Choroid plexus epithelial cell (primary cell): Measurements from ENCODE around the gene SRPX2.
A peak's percentile ranks its signal among the peaks of the same experiment; 100 is the strongest.

Experiments
- DNase-seq: peaks from one replicate; pipeline ENCODE4 v3.0.0-alpha.2; 2010; ENCODE audit warnings: low read depth
- H3K4me3 ChIP-seq: 2 replicates; pipeline ENCODE4 v1.5.1; 2011; ENCODE audit warnings: low read depth, mild to moderate bottlenecking, control low read depth, low read length, moderate library complexity
- TF ChIP-seq, protein P1 (sequence below): conservative IDR thresholded peaks from 2 replicates; pipeline ENCODE4 v1.5.1; 2011; ENCODE audit warnings: low read depth, mild to moderate bottlenecking, control low read depth, inconsistent platforms, low read length, moderate library complexity

Gene SRPX2

DNA sequence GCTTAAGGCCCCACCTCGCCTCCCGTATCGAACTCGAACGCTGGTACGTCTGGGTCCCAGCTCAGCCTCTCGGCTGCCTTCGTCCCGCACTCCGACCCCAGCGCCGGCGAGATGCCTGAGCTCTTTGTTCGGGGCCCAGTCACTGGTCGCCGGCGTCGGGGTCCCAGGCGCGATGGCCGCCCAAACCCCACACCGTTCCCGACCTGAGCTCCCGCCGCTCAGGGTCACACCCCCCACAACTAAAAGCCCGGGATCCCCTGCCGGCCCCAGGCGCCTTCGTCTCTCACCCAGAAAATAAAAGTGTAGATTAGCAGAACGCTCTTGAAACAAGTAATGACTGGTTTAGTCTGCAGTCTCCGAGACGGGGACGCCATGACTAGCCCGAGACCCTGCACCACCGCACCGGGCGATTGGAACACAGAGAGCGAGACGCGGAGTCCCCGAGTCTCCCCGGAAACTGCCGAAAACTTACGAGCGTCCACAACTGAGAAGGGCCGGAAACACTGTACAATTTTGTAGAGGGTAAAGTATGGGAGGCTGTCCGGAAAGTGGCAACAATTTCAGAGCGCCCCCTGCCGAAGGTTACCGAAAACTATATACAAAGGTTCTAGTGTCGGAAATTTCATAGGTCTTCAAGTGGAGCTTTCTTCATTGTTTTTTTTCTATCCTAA, 7.5 kb upstream of the SRPX2 start, which contains the start of gene TSPAN6:
TSPAN6 (minus strand) TSS at position 486 of the 671 bp plus-strand sequence; CDS start at position 374, 112 bp downstream.
- TF ChIP-seq, protein P1, sequence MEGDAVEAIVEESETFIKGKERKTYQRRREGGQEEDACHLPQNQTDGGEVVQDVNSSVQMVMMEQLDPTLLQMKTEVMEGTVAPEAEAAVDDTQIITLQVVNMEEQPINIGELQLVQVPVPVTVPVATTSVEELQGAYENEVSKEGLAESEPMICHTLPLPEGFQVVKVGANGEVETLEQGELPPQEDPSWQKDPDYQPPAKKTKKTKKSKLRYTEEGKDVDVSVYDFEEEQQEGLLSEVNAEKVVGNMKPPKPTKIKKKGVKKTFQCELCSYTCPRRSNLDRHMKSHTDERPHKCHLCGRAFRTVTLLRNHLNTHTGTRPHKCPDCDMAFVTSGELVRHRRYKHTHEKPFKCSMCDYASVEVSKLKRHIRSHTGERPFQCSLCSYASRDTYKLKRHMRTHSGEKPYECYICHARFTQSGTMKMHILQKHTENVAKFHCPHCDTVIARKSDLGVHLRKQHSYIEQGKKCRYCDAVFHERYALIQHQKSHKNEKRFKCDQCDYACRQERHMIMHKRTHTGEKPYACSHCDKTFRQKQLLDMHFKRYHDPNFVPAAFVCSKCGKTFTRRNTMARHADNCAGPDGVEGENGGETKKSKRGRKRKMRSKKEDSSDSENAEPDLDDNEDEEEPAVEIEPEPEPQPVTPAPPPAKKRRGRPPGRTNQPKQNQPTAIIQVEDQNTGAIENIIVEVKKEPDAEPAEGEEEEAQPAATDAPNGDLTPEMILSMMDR, result peak; percentile 68
- H3K4me3 ChIP-seq, result peak within 1 kb of the TSS; percentile 70
- peak; percentile 92 for DNase-seq

DNA sequence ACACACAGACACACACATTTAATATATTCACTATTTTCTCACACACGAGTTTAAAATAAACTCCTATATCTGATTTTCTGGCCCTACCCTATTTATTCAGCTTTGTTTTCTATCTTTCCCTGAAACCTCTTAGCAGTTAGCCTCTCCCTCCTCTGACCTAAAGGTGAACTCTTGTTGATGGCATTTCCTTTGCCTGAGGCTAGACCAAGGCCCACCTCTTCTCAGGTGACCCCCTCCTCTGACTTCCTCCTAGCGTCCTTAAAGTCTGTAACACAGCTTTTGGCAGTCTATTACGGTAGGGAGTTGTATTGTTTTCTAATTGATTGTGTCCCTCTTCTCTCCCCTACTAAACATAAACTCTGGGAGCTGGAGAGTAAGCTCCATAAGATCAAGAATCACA, 1.7 kb upstream of the SRPX2 start:
- no peak for DNase-seq
- H3K4me3 ChIP-seq, result no peak overlapping the region
- TF ChIP-seq, protein P1, result no peak

DNA sequence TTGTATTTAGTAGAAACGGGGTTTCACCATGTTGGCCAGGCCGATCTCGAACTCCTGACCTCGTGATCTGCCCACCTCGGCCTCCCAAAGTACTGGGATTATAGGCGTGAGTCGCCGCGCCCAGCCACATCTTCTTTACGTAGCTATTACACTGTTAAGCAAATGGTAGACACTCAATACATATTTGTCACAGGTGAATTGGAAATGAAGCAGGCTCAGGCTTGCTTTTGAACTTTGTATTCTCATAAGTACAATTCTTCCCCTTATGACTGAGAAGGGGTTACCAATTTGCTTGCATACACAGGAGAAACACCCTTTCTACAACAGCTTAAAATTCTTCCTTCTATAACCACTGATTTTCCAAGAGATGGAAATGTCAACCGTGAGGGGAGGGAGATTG, 787 bp upstream of the SRPX2 start:
- no peak overlapping the region for H3K4me3 ChIP-seq
- DNase-seq, result no peak

DNA sequence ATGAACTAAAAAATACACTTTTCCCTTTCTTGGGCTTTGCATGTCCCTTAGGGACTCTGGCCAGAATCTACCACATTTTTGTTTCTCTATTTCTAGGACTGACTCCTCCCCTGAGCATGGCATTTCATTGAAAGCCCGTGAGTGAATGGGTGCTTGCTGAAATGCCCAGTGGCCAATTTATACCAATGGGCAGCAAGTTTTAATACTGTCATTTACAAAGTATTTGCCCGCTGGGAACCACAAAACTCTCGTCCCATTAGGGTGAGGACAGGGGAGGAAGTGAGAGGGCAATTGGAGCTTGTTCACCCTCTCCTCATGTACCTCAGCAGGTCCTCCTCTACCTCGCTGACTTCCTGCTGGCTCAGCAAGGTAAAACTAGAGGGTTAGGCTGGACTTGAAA, 1.1 kb downstream of the SRPX2 start:
- no peak for DNase-seq
- H3K4me3 ChIP-seq, result peak overlapping the region; percentile 65
- TF ChIP-seq, protein P1, result no peak

More for the DNA sequence above, 787 bp upstream of the SRPX2 start:
- TF ChIP-seq, protein P1, result no peak

DNA sequence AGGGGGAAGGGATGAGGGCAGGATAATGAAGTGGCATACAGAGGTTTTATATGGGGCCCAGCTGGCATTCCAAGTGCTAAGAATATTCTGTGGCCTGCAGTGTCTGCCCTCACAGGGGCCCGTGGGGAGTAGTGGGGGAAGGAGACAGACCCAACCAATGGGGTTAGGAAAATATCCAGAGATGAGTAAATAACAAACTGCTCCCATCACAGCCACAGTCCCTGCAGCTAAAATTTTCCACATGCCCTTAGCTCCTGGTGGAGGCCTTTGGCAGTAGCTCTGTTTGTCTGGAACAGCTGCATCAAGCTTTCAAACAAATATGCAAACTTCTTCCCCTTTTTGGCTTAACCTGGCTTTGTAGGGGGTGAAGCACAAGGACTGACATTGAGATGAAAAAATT, 3.1 kb downstream of the SRPX2 start:
- TF ChIP-seq, protein P1, result peak; percentile 47
- H3K4me3 ChIP-seq, result no peak overlapping the region

DNA sequence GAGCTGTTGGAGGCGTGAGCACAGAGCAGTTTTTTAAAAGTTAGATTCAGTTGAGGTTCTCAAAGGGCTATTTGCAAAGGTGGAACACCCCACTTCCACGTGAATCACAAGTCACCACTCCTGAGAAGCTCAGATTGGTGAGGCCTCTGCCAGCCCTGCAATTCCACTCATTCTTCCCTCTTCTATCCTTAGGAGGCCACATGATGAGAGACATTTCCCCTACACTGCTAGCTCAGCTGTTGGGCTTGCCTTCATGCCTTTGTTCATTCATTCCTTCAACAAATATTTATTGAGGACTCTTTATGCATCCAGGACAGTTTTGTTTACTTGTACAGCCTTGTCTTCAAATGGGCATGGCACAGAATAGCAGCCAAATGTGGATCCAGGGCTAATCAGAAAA, 3.7 kb downstream of the SRPX2 start:
- no peak overlapping the region for H3K4me3 ChIP-seq

More for the DNA sequence above, 3.1 kb downstream of the SRPX2 start:
- DNase-seq, result peak; percentile 76

More for the DNA sequence above, 3.7 kb downstream of the SRPX2 start:
- DNase-seq, result peak; percentile 57
- TF ChIP-seq, protein P1, result no peak
